Lower leg skin (tissue), 4 donors: ENCODE measurements around the gene TBC1D10B. TPM values are rescaled to one million over a fixed set of nuclear protein-coding genes. Genes with fewer than 3 reads are reported as not detected.

Source experiments
- DNase-seq, 2 donors: peaks; one replicate each; pipeline ENCODE4 v3.0.0-alpha.2; 2019; ENCODE audit warnings: low spot score in 2 of 2
- H3K4me3 ChIP-seq: fragments of 200-600 bp; sonication (generic); 2 replicates; pipeline ENCODE4 v1.5.1; 2017; ENCODE audit warnings: mild to moderate bottlenecking, low read depth; ENCODE audit not compliant: poor library complexity, severe bottlenecking
- POLR2A ChIP-seq, 2 donors: fragments of 450-650 bp; IDR thresholded peaks; one replicate each; pipeline ENCODE4 v1.6.1; 2016 to 2017; ENCODE audit warnings: antibody characterized with exemption in 2 of 2, mild to moderate bottlenecking in 1 of 2, moderate library complexity in 1 of 2
- WGBS, 2 donors: methylation state at CpG; one replicate each; pipeline ENCODE4 v1.1.5; 2018; 5-methylcytosine and 5-hydroxymethylcytosine counted together
- intact Hi-C: fragments of 100-400 bp; cut with DNase I; formaldehyde crosslinking; loops from one replicate; pipeline ENCODE4 v1.15.0; 2023; ENCODE audit warnings: low total_unique reads
- total RNA-seq, 4 donors: library from RNA; depleted of rRNA; stranded (reverse); fragments of >200 nt; gene quantifications; one replicate each; pipeline ENCODE4 v1.1.0, GENCODE V29; 2016
- TF ChIP-seq, protein P1 (sequence below), 3 donors: fragments of 450-650 bp; IDR thresholded peaks; one replicate each; pipeline ENCODE4 v1.5.1; 2016; ENCODE audit warnings: antibody characterized with exemption in 3 of 3, mild to moderate bottlenecking in 3 of 3, moderate library complexity in 2 of 3

Gene TBC1D10B
- total RNA-seq, 4 donors from 2014 or later: 33.2 to 51.8 (median 41.9) TPM

DNA sequence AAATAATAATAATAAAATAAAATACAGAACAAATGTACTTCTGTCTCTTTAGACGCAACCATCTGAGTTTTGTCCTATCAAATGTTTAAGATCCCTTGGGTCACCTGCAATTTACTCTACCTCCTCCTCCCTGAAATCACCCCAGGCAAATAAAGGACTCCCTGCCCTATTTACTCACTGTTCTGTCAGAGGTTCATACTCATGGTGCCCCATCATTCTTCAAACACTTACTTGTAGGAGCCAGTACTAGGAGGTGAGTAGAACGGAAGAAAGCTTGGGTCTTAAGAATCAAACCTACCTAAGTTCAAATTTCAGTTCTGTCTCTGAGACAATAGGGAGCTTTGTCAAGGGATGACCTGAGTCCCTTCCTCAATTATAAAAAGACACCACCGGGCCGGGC is 3.8 kb downstream of the TBC1D10B start:
- TF ChIP-seq POLR2A (IDR thresholded peaks at IDR 0.05): no peak
- no peak overlapping the region for H3K4me3 ChIP-seq
- no peak for DNase-seq
- WGBS, 2 donors: 78 to 84% methylated on average over 4 of the region's 4 CpGs
- intact Hi-C loops: no loop called here

DNA sequence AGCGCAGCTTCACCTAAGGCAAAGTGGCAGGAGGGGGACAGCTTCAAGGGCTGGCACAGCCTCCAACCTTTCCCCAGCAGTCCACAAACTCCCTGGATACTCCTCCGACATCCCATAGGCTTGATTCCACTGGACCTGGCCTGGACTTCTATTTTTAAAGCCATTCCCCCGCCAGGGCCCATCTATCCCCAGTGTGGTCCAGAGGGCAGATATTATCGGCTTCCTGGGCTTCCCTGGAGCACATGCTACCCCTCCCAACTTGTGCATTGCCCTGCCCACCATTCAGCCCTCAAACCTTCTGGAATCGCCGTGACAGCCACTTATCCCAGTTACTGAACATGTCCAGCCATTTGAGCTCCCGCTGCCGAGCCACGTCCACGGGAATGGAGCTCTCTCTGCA is 5.1 kb downstream of the TBC1D10B start:
- no peak overlapping the region for H3K4me3 ChIP-seq
- TF ChIP-seq, protein P1, sequence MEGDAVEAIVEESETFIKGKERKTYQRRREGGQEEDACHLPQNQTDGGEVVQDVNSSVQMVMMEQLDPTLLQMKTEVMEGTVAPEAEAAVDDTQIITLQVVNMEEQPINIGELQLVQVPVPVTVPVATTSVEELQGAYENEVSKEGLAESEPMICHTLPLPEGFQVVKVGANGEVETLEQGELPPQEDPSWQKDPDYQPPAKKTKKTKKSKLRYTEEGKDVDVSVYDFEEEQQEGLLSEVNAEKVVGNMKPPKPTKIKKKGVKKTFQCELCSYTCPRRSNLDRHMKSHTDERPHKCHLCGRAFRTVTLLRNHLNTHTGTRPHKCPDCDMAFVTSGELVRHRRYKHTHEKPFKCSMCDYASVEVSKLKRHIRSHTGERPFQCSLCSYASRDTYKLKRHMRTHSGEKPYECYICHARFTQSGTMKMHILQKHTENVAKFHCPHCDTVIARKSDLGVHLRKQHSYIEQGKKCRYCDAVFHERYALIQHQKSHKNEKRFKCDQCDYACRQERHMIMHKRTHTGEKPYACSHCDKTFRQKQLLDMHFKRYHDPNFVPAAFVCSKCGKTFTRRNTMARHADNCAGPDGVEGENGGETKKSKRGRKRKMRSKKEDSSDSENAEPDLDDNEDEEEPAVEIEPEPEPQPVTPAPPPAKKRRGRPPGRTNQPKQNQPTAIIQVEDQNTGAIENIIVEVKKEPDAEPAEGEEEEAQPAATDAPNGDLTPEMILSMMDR (IDR thresholded peaks at IDR 0.05): no peak
- no peak for TF ChIP-seq POLR2A (IDR thresholded peaks at IDR 0.05)
- DNase-seq: no peak
- WGBS, 2 donors: 84 to 92% methylated on average over 10 of the region's 10 CpGs
- intact Hi-C loops: no loop called here

DNA sequence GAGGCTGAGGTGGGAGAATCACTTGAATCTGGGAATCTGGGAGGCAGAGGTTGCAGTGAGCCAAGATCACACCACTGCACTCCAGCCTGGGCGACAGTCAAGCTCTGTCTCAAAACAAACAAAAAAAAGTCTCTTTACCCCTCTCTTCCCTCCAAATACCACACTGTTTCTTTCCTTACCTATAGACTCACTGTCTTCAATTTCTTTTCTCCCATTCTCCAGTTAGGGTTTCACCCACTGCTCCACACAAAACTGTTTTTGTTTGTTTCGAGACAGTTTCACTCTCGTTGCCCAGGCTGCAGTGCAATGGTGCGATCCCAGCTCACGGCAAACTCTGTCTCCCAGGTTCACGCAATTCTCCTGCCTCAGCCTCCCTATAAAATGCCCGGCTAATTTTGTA is 9.1 kb downstream of the TBC1D10B start:
- TF ChIP-seq, protein P1 (IDR thresholded peaks at IDR 0.05): no peak
- TF ChIP-seq POLR2A (IDR thresholded peaks at IDR 0.05): no peak
- WGBS, 2 donors: 94 to 95% methylated on average over 7 of the region's 7 CpGs
- intact Hi-C loops: no loop called here
- no peak for DNase-seq
- no peak overlapping the region for H3K4me3 ChIP-seq

DNA sequence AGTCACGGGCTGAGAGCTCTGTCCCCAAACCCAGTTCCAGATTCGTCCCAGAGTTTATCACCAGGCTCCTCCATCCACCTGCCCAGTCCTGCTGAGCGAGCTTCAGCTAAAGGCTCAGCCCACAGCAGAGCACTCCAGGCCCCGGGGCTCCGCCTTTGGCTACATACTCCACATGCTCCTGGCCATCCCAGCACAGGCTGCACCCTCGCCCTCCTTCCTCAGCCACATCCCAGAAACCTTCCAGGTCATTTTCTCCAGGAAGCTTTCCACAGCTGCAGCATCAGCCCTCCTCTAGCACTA is 10.5 kb downstream of the TBC1D10B start:
- no peak for DNase-seq
- 78 to 79% methylated on average over 6 of the region's 6 CpGs for WGBS, 2 donors
- no peak for TF ChIP-seq POLR2A (IDR thresholded peaks at IDR 0.05)
- TF ChIP-seq, protein P1 (IDR thresholded peaks at IDR 0.05): no peak
- intact Hi-C loops: no loop called here
- H3K4me3 ChIP-seq: no peak overlapping the region

DNA sequence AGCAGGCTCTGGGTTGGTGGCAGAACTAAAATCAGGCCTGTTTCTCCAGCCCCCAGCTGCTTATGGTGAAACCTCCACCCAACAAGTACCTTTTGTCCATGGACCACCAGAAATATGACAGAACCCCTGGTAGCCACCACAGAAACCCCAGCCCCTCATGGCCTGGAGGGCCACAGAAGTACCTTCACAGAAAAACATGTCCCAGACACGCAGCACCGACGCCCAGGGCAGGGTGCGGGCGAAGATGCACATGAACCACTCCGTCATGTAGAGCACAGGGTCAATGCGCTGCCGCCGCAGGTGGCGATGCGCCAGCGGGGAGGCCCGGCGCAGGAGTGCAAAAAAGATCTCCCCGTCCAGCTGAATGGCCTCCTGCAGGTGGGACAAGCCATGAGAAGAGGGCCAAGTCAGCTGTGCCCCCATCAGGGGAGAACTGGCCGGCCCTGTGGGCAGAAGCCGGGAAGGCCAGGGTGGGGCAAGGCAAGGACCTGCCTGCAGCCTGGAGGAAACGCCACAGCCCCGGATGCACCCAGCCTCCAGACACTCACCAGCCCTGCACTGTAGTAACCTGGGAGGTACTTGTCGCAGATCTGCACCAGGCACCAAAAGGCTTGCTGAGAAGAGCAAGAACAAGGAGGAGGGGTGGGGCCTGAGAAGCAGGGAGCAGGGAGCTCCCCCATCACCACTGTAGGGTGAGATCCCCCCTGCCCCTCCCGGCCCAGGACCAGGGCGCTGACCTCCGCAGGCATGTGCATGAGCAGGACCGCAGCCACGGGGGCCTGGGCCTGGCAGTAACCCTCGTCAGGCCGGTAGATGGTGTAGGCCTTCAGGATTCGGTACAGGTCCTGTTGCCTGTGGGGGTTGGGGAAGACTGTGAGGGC is 11.1 kb downstream of the TBC1D10B start:
- intact Hi-C loops: no loop called here
- H3K4me3 ChIP-seq: no peak overlapping the region
- DNase-seq: no peak
- 84 to 90% methylated on average over 28 of the region's 28 CpGs for WGBS, 2 donors
- no peak for TF ChIP-seq POLR2A (IDR thresholded peaks at IDR 0.05)
- TF ChIP-seq, protein P1 (IDR thresholded peaks at IDR 0.05): no peak

DNA sequence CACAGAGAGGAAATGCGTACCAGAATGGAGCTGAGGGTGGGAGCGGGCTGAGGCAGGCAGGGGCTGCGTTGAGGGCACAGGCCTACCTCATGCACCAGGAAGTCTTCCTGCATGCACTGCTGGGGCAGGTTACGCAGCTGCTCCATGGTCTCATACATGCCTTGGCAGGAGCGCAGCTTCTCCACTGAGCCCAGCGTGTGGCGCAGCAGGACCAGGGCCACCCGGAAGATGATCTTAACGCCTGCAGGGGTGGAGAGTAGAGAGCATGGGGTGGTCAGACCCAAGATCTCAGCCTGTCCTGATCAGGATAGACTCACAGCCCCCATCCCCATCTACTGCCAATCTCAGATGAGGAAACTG is 11.7 kb downstream of the TBC1D10B start:
- WGBS, 2 donors: 89 to 97% methylated on average over 8 to 9 of the region's 9 CpGs
- intact Hi-C loops: no loop called here

More for the DNA sequence above, 11.7 kb downstream of the TBC1D10B start:
- no peak for DNase-seq
- no peak for TF ChIP-seq POLR2A (IDR thresholded peaks at IDR 0.05)
- TF ChIP-seq, protein P1 (IDR thresholded peaks at IDR 0.05): no peak
- no peak overlapping the region for H3K4me3 ChIP-seq
